Fibroblast of mammary gland (primary cell): Measurements from ENCODE around the gene JCHAIN.
A peak's percentile ranks its signal among the peaks of the same experiment; 100 is the strongest.
"Not testable (repeated sequence)": the region's sequence is repeated elsewhere in the genome, so short reads cannot be mapped to it uniquely, and the experiment has no call there.

Experiments
- DNase-seq: peaks from one replicate; pipeline ENCODE4 v3.0.0-alpha.2; 2010; ENCODE audit warnings: low read depth
- H3K4me3 ChIP-seq: 2 replicates; pipeline ENCODE4 v1.5.1; 2011; ENCODE audit warnings: low read depth, mild to moderate bottlenecking, low read length, moderate library complexity; ENCODE audit not compliant: control insufficient read depth
- CTCF ChIP-seq: conservative IDR thresholded peaks from 2 replicates; pipeline ENCODE4 v1.5.1; 2011; ENCODE audit warnings: low read depth, low read length, inconsistent platforms; ENCODE audit not compliant: control insufficient read depth, insufficient read depth

The JCHAIN gene

GRCh38 chr4:70688795-70689231, 22.5 kb upstream of the JCHAIN start:
- DNase-seq: no peak
- H3K4me3 ChIP-seq: peak overlapping the region; percentile 97
- TF ChIP-seq CTCF: no peak

GRCh38 chr4:70687821-70688794, 21.8 kb upstream of the JCHAIN start, which contains the start of gene UTP3:
UTP3 (plus strand) TSS chr4:70688532; CDS start chr4:70688678, 146 bp downstream.
- H3K4me3 ChIP-seq: peak within 1 kb of the TSS; percentile 97
- peak; percentile 99 for DNase-seq
- TF ChIP-seq CTCF: peak; percentile 93

- no peak for TF ChIP-seq CTCF
- peak overlapping the region; percentile 97 for H3K4me3 ChIP-seq
- no peak for DNase-seq
These were observed 21.1 kb upstream of the JCHAIN start for GRCh38 chr4:70687392-70687791.

GRCh38 chr4:70682142-70682541, 15.8 kb upstream of the JCHAIN start:
- DNase-seq, H3K4me3 ChIP-seq: not testable (repeated sequence)

- DNase-seq: no peak
- TF ChIP-seq CTCF: no peak
- no peak overlapping the region for H3K4me3 ChIP-seq
These were observed 15.4 kb upstream of the JCHAIN start for GRCh38 chr4:70681704-70682103.

GRCh38 chr4:70680934-70681333, 14.6 kb upstream of the JCHAIN start:
- no peak for TF ChIP-seq CTCF
- no peak for DNase-seq
- H3K4me3 ChIP-seq: no peak overlapping the region

GRCh38 chr4:70678383-70678999, 12.2 kb upstream of the JCHAIN start:
- no peak for DNase-seq
- TF ChIP-seq CTCF: no peak
- H3K4me3 ChIP-seq: no peak overlapping the region
